ENCODE measurements around the gene INAVA.

The INAVA gene

DNA sequence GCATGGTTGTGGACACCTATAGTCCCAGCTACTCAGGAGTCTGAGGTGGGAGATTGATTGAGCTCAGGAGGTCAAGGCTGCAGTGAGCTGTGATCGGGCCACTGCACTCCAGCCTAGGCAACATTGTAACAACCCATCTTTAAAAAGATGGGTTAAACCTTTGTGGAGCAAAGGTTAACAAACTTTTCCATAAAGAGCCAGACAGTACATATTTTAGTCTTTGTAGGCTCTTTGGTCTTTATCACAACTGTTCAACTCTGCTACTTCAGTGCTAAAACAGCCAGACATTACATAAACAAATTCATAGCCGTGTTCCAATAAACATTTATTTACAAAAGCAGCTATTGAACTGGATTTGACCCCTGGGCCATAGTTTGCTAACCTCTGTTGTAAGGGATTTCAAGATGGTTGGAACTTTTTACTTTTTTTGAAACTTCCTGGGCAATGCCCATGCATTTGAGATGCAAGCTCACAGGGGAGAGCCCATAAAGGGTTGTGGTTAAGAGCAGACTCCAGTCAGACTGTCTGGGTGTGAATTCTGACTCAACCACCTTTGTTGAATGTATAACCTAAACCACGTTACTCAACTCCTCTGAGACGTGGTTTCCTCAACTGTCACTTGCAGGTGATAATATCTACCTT, 10.8 kb downstream of the INAVA start:
- TF ChIP-seq, protein P1, sequence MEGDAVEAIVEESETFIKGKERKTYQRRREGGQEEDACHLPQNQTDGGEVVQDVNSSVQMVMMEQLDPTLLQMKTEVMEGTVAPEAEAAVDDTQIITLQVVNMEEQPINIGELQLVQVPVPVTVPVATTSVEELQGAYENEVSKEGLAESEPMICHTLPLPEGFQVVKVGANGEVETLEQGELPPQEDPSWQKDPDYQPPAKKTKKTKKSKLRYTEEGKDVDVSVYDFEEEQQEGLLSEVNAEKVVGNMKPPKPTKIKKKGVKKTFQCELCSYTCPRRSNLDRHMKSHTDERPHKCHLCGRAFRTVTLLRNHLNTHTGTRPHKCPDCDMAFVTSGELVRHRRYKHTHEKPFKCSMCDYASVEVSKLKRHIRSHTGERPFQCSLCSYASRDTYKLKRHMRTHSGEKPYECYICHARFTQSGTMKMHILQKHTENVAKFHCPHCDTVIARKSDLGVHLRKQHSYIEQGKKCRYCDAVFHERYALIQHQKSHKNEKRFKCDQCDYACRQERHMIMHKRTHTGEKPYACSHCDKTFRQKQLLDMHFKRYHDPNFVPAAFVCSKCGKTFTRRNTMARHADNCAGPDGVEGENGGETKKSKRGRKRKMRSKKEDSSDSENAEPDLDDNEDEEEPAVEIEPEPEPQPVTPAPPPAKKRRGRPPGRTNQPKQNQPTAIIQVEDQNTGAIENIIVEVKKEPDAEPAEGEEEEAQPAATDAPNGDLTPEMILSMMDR (IDR thresholded peaks at IDR 0.05; ENCODE audit: control insufficient read depth, insufficient read depth, low read depth, low read length, missing control alignments), result no peak
- no peak overlapping the region for H3K4me3 ChIP-seq (ENCODE audit: control insufficient read depth, low read depth, low read length)
- no peak for DNase-seq (ENCODE audit: low read depth)

DNA sequence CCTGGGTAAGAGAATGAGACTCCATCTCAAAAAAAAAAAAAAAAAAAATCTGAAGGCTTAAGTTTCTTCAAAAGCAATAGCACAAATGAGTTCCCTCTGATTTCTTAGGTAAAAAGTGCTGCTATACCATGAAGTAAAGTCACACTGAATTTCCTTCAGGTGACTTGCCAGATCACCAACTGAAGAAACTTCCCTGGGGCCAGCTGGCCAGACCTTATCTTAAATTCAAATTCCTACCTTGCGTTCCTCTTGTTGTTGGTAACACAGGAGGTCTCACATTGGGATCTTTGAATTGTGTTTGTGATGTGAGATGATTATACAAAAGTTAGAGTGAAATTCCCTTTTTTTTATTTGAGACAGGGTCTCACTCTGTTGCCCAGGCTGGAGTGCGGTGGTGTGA, 11.8 kb downstream of the INAVA start:
- no peak overlapping the region for H3K4me3 ChIP-seq (ENCODE audit: control insufficient read depth, low read depth, low read length)
- TF ChIP-seq, protein P1 (IDR thresholded peaks at IDR 0.05; ENCODE audit: control insufficient read depth, insufficient read depth, low read depth, low read length, missing control alignments), result no peak
- DNase-seq (ENCODE audit: low read depth), result no peak

DNA sequence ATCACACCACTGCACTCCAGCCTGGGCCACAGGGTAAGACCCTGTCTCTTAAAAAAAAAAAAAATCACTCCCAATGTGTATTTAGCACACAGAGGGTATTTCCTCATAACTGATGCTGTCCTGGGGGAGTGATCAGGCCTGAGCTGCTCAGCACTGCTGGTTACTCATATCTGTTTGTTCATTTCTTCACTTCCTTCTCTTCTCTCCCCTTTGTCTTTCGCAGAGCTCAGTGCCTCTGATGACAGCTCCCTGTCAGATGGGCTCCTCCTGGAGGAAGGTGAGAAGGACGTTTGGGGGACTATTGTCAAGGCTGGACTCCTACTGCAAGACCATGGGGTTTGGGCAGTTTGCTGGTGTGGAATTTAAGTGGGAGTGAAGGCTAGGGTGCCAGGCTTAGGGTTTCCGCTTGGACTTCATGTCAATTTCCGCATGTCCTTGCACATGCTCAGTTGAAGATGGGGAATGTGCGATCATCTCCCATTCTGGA, 13.0 kb downstream of the INAVA start:
- TF ChIP-seq, protein P1 (IDR thresholded peaks at IDR 0.05; ENCODE audit: control insufficient read depth, insufficient read depth, low read depth, low read length, missing control alignments), result no peak
- H3K4me3 ChIP-seq (ENCODE audit: control insufficient read depth, low read depth, low read length), result no peak overlapping the region
- DNase-seq (ENCODE audit: low read depth), result no peak

DNA sequence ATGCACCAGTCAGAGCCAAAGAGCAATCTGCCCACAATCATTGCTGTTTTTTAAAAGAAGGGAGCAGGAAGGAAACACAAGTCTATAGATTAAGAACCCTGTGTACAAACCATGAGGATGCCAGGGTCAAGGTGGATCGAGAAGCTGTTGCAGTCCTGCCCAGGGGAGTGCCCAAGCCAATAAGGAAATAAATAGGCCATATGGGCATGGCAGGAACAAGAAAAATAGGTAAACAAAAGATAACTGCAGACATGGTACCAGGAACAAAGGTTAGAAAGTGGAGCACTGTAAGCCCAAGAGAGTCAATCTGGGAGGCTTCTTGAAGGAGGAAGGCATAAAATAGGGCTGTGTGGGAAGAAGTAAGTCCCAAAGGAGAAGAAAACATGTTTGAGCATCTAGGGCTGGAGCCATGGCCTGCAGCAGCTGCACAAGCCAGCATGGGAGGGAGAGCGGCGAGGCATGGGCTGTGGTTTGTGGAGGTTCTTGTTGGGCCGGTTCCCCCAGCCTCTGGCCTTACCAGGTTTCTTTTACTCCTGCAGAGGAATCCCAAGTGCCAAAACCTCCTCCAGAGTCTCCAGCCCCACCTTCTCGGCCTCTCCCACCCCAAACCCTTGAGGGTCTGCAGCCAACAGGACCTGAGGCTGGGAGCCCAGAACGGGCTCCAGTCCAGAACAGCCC, 13.6 kb downstream of the INAVA start:
- TF ChIP-seq, protein P1 (IDR thresholded peaks at IDR 0.05; ENCODE audit: control insufficient read depth, insufficient read depth, low read depth, low read length, missing control alignments), result no peak
- no peak for DNase-seq (ENCODE audit: low read depth)
- no peak overlapping the region for H3K4me3 ChIP-seq (ENCODE audit: control insufficient read depth, low read depth, low read length)

DNA sequence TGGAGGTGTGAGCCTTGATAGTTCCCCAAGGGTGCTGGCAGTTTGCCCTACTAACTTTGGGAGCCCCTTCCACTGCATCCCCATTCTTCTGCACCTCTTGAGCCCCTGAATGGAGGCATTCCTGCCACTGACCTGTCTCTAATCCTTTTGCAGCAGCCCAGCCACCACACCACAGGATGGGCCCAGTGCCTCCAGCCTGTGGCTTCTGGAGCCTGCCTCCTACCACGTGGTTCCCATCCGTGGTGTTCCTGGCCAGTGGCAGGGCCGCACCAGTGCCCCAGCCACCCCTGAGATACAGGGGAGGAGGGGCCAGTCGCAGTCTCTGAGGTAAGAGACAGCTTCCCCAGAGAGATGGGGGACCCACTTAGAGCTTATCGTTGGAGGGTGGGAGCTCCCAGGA, 14.4 kb downstream of the INAVA start:
- no peak for DNase-seq (ENCODE audit: low read depth)
- TF ChIP-seq, protein P1 (IDR thresholded peaks at IDR 0.05; ENCODE audit: control insufficient read depth, insufficient read depth, low read depth, low read length, missing control alignments), result no peak
- H3K4me3 ChIP-seq (ENCODE audit: control insufficient read depth, low read depth, low read length), result no peak overlapping the region

DNA sequence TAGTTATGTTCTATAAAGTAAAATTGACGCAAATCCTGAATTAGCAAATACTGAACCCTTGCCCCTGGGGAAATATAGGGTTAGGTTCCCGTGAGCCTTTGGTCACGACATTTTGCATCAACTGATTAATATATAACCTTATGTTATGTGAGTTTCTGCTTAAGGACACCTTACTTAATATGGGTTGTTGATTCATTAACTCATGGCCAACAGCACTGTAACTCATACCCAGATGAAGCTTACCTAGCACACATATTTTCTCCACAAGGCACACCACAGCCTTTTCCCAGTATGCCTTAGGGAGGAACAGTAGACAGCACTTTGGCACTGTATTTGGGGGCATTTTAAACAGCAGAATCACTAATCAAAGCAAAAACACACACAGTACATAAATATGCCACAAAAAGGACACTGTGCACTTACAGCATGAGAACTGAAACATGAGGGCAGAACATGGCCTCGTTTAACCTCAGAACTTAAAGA, 15.1 kb downstream of the INAVA start:
- no peak for DNase-seq (ENCODE audit: low read depth)
- TF ChIP-seq, protein P1 (IDR thresholded peaks at IDR 0.05; ENCODE audit: control insufficient read depth, insufficient read depth, low read depth, low read length, missing control alignments), result no peak
- no peak overlapping the region for H3K4me3 ChIP-seq (ENCODE audit: control insufficient read depth, low read depth, low read length)
